Subcutaneous adipose tissue (tissue), 4 donors: ENCODE measurements around the gene PFKFB2. TPM values are rescaled to one million over a fixed set of nuclear protein-coding genes. Genes with fewer than 3 reads are reported as not detected.

ENCODE experiments used
- CTCF ChIP-seq: fragments of 450-650 bp; IDR thresholded peaks from one replicate; pipeline ENCODE4 v1.5.1; 2016; ENCODE audit warnings: low read depth, mild to moderate bottlenecking, control low read depth, antibody characterized with exemption, moderate library complexity
- total RNA-seq, 4 donors: library from RNA; depleted of rRNA; stranded (reverse); fragments of >200 nt; gene quantifications; one replicate each; pipeline ENCODE4 v1.1.0, GENCODE V29; 2016

PFKFB2 gene
- total RNA-seq, 4 donors from 2014 or later: 5.1 to 7.5 (median 5.8) TPM

DNA sequence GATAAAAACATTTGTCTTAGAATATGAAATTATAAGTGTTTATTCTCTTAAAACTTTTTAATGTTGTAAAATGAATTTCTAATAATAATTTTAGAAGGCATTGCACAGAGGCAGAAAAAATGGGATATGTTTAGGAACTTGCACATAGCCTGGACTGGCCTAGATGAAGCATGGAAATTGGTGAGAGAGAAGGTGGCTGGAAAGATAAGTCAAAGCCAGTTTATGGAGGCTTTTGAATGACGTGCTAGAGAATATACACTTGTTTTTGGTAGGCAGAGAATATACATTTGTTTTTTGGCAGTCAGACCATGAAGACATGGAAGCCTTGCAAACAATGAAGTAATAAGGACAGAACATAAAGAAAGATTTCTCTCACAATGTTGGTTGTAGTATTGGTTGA lies 48.6 kb downstream of the PFKFB2 start:
- TF ChIP-seq CTCF: no peak

- TF ChIP-seq CTCF: no peak
These were observed 49.1 kb downstream of the PFKFB2 start for GRCh38 chr1:207102146-207102545.

GRCh38 chr1:207102659-207103058 lies 49.6 kb downstream of the PFKFB2 start:
- no peak for TF ChIP-seq CTCF

- no peak for TF ChIP-seq CTCF
These were observed 50.9 kb downstream of the PFKFB2 start, which contains the start of gene C4BPA for GRCh38 chr1:207103892-207104373. TSS of gene C4BPA (plus strand) at chr1:207104233. CDS start at chr1:207113026, 8,793 bp downstream.

GRCh38 chr1:207109004-207109403 lies 55.9 kb downstream of the PFKFB2 start:
- TF ChIP-seq CTCF: no peak

- no peak for TF ChIP-seq CTCF
These were observed 59.7 kb downstream of the PFKFB2 start for GRCh38 chr1:207112616-207113296.

GRCh38 chr1:207115269-207115668 lies 62.2 kb downstream of the PFKFB2 start:
- TF ChIP-seq CTCF: no peak
